ENCODE data around the gene SYT1.
A peak's percentile ranks its signal among the peaks of the same experiment; 100 is the strongest.

SYT1 gene

GRCh38 chr12:78866518-78866917 is 1.9 kb downstream of the SYT1 start:
- no peak overlapping the region for H3K27ac ChIP-seq (ENCODE audit: low read depth, low read length, severe bottlenecking)
- WGBS, 2 experiments (ENCODE audit: insufficient coverage in 2 of 2) = no CpG with 5 or more reads among the region's 4 CpGs
- peak overlapping the region; percentile 66 for H3K4me3 ChIP-seq (ENCODE audit: extremely low read depth, insufficient read depth, low read length, poor library complexity, severe bottlenecking)
- peaks cover under 1% of the 10 kb centered on the region for H3K4me1 ChIP-seq (ENCODE audit: control insufficient read depth, insufficient read depth, low read length, poor library complexity, severe bottlenecking)
- H3K36me3 ChIP-seq (ENCODE audit: control insufficient read depth, insufficient read depth, low read length) = no peaks in the 10 kb centered on the region
- H3K9me3 ChIP-seq (ENCODE audit: control insufficient read depth, low read length) = no peaks in the 10 kb centered on the region

GRCh38 chr12:78870539-78870938 is 6.0 kb downstream of the SYT1 start:
- 80 to 100% methylated on average over 1 of the region's 3 CpGs for WGBS, 2 experiments (ENCODE audit: insufficient coverage in 2 of 2)
- Histone ChIP-seq H3K4me1 (ENCODE audit: control insufficient read depth, insufficient read depth, low read length, poor library complexity, severe bottlenecking) (peaks cover 11% of the 10 kb centered on the region), H3K9me3 (ENCODE audit: control insufficient read depth, low read length) (no peaks in the 10 kb centered on the region), H3K4me3 (ENCODE audit: extremely low read depth, insufficient read depth, low read length, poor library complexity, severe bottlenecking) (no peak overlapping the region), H3K36me3 (ENCODE audit: control insufficient read depth, insufficient read depth, low read length) (peaks cover 4% of the 10 kb centered on the region), H3K27ac (ENCODE audit: low read depth, low read length, severe bottlenecking) (no peak overlapping the region)

GRCh38 chr12:78871566-78871965 is 7.0 kb downstream of the SYT1 start:
- Histone ChIP-seq H3K4me1 (ENCODE audit: control insufficient read depth, insufficient read depth, low read length, poor library complexity, severe bottlenecking) (peaks cover 11% of the 10 kb centered on the region), H3K36me3 (ENCODE audit: control insufficient read depth, insufficient read depth, low read length) (peaks cover 4% of the 10 kb centered on the region), H3K27ac (ENCODE audit: low read depth, low read length, severe bottlenecking) (no peak overlapping the region), H3K4me3 (ENCODE audit: extremely low read depth, insufficient read depth, low read length, poor library complexity, severe bottlenecking) (no peak overlapping the region), H3K9me3 (ENCODE audit: control insufficient read depth, low read length) (no peaks in the 10 kb centered on the region)
- no CpG with 5 or more reads among the region's 2 CpGs for WGBS, 2 experiments (ENCODE audit: insufficient coverage in 2 of 2)

- Histone ChIP-seq H3K27ac (ENCODE audit: low read depth, low read length, severe bottlenecking) (no peak overlapping the region), H3K9me3 (ENCODE audit: control insufficient read depth, low read length) (no peaks in the 10 kb centered on the region), H3K4me3 (ENCODE audit: extremely low read depth, insufficient read depth, low read length, poor library complexity, severe bottlenecking) (no peak overlapping the region), H3K4me1 (ENCODE audit: control insufficient read depth, insufficient read depth, low read length, poor library complexity, severe bottlenecking) (peaks cover 40% of the 10 kb centered on the region), H3K36me3 (ENCODE audit: control insufficient read depth, insufficient read depth, low read length) (peaks cover 9% of the 10 kb centered on the region)
- WGBS, 2 experiments (ENCODE audit: insufficient coverage in 2 of 2) = no CpG with 5 or more reads among the region's 3 CpGs
These were observed 13.9 kb downstream of the SYT1 start for GRCh38 chr12:78878459-78878858.

- Histone ChIP-seq H3K4me1 (ENCODE audit: control insufficient read depth, insufficient read depth, low read length, poor library complexity, severe bottlenecking) (peaks cover 40% of the 10 kb centered on the region), H3K4me3 (ENCODE audit: extremely low read depth, insufficient read depth, low read length, poor library complexity, severe bottlenecking) (no peak overlapping the region), H3K9me3 (ENCODE audit: control insufficient read depth, low read length) (no peaks in the 10 kb centered on the region), H3K27ac (ENCODE audit: low read depth, low read length, severe bottlenecking) (no peak overlapping the region), H3K36me3 (ENCODE audit: control insufficient read depth, insufficient read depth, low read length) (peaks cover 9% of the 10 kb centered on the region)
- whole genome bisulfite sequencing, 2 experiments (ENCODE audit: insufficient coverage in 2 of 2) = no CpG with 5 or more reads among the region's 1 CpG
These were observed 14.3 kb downstream of the SYT1 start for GRCh38 chr12:78878866-78879265.

- no peaks in the 10 kb centered on the region for H3K9me3 ChIP-seq (ENCODE audit: control insufficient read depth, low read length)
- peak overlapping the region; percentile 32 for H3K27ac ChIP-seq (ENCODE audit: low read depth, low read length, severe bottlenecking)
- no peak overlapping the region for H3K4me3 ChIP-seq (ENCODE audit: extremely low read depth, insufficient read depth, low read length, poor library complexity, severe bottlenecking)
- peaks cover 40% of the 10 kb centered on the region for H3K4me1 ChIP-seq (ENCODE audit: control insufficient read depth, insufficient read depth, low read length, poor library complexity, severe bottlenecking)
- H3K36me3 ChIP-seq (ENCODE audit: control insufficient read depth, insufficient read depth, low read length) = peaks cover 5% of the 10 kb centered on the region
These were observed 15.5 kb downstream of the SYT1 start for GRCh38 chr12:78880078-78880477.

GRCh38 chr12:78881685-78882084 is 17.1 kb downstream of the SYT1 start:
- Histone ChIP-seq H3K36me3 (ENCODE audit: control insufficient read depth, insufficient read depth, low read length) (peaks cover 5% of the 10 kb centered on the region), H3K27ac (ENCODE audit: low read depth, low read length, severe bottlenecking) (peak overlapping the region; percentile 71), H3K9me3 (ENCODE audit: control insufficient read depth, low read length) (no peaks in the 10 kb centered on the region), H3K4me1 (ENCODE audit: control insufficient read depth, insufficient read depth, low read length, poor library complexity, severe bottlenecking) (peaks cover 40% of the 10 kb centered on the region), H3K4me3 (ENCODE audit: extremely low read depth, insufficient read depth, low read length, poor library complexity, severe bottlenecking) (no peak overlapping the region)
- 80 to 92% methylated on average over 1 of the region's 2 CpGs for WGBS, 2 experiments (ENCODE audit: insufficient coverage in 2 of 2)

- Histone ChIP-seq H3K36me3 (ENCODE audit: control insufficient read depth, insufficient read depth, low read length) (no peaks in the 10 kb centered on the region), H3K4me3 (ENCODE audit: extremely low read depth, insufficient read depth, low read length, poor library complexity, severe bottlenecking) (no peak overlapping the region), H3K9me3 (ENCODE audit: control insufficient read depth, low read length) (no peaks in the 10 kb centered on the region), H3K4me1 (ENCODE audit: control insufficient read depth, insufficient read depth, low read length, poor library complexity, severe bottlenecking) (peaks cover 28% of the 10 kb centered on the region), H3K27ac (ENCODE audit: low read depth, low read length, severe bottlenecking) (no peak overlapping the region)
- 50 to 86% methylated on average over 2 of the region's 2 CpGs for WGBS, 2 experiments (ENCODE audit: insufficient coverage in 2 of 2)
These were observed 20.9 kb downstream of the SYT1 start for GRCh38 chr12:78885466-78885865.

- WGBS, 2 experiments (ENCODE audit: insufficient coverage in 2 of 2) = 75% methylated on average over 3 to 4 of the region's 7 CpGs
- Histone ChIP-seq H3K4me3 (ENCODE audit: extremely low read depth, insufficient read depth, low read length, poor library complexity, severe bottlenecking) (no peak overlapping the region), H3K4me1 (ENCODE audit: control insufficient read depth, insufficient read depth, low read length, poor library complexity, severe bottlenecking) (peaks cover 14% of the 10 kb centered on the region), H3K9me3 (ENCODE audit: control insufficient read depth, low read length) (no peaks in the 10 kb centered on the region), H3K27ac (ENCODE audit: low read depth, low read length, severe bottlenecking) (peak overlapping the region; percentile 91), H3K36me3 (ENCODE audit: control insufficient read depth, insufficient read depth, low read length) (no peaks in the 10 kb centered on the region)
These were observed 22.3 kb downstream of the SYT1 start for GRCh38 chr12:78886719-78887407.

GRCh38 chr12:78887444-78887843 is 22.9 kb downstream of the SYT1 start:
- Histone ChIP-seq H3K4me1 (ENCODE audit: control insufficient read depth, insufficient read depth, low read length, poor library complexity, severe bottlenecking) (peaks cover 13% of the 10 kb centered on the region), H3K27ac (ENCODE audit: low read depth, low read length, severe bottlenecking) (peak overlapping the region; percentile 91), H3K4me3 (ENCODE audit: extremely low read depth, insufficient read depth, low read length, poor library complexity, severe bottlenecking) (no peak overlapping the region), H3K9me3 (ENCODE audit: control insufficient read depth, low read length) (no peaks in the 10 kb centered on the region), H3K36me3 (ENCODE audit: control insufficient read depth, insufficient read depth, low read length) (no peaks in the 10 kb centered on the region)
- 83 to 89% methylated on average over 1 of the region's 3 CpGs for WGBS, 2 experiments (ENCODE audit: insufficient coverage in 2 of 2)

- no CpG with 5 or more reads among the region's 3 CpGs for WGBS, 2 experiments (ENCODE audit: insufficient coverage in 2 of 2)
- H3K9me3 ChIP-seq (ENCODE audit: control insufficient read depth, low read length) = no peaks in the 10 kb centered on the region
- no peaks in the 10 kb centered on the region for H3K36me3 ChIP-seq (ENCODE audit: control insufficient read depth, insufficient read depth, low read length)
- H3K27ac ChIP-seq (ENCODE audit: low read depth, low read length, severe bottlenecking) = peak overlapping the region; percentile 25
- no peak overlapping the region for H3K4me3 ChIP-seq (ENCODE audit: extremely low read depth, insufficient read depth, low read length, poor library complexity, severe bottlenecking)
- H3K4me1 ChIP-seq (ENCODE audit: control insufficient read depth, insufficient read depth, low read length, poor library complexity, severe bottlenecking) = peaks cover 13% of the 10 kb centered on the region
These were observed 24.0 kb downstream of the SYT1 start for GRCh38 chr12:78888568-78888967.
